SK-N-SH treated with all-trans-retinoic acid at 6 μM for 48 hours (cell line): ENCODE results near the gene NLRP7.
"Not testable (repeated sequence)": the region's sequence is repeated elsewhere in the genome, so short reads cannot be mapped to it uniquely, and the experiment has no call there.

Source experiments
- ESRRG ChIP-seq: fragments of 250-450 bp; sonication (Bioruptor Pico); IDR thresholded peaks from 2 replicates; pipeline ENCODE4 v1.6.1; 2021; ENCODE audit warnings: mild to moderate bottlenecking
- PPARA ChIP-seq: fragments of 250-450 bp; sonication (Bioruptor Pico); IDR thresholded peaks from 2 replicates; pipeline ENCODE4 v1.5.0; 2020; ENCODE audit warnings: mild to moderate bottlenecking, borderline replicate concordance
- RARB ChIP-seq: fragments of 250-450 bp; sonication (Bioruptor Pico); IDR thresholded peaks from 2 replicates; pipeline ENCODE4 v1.8.0; 2021; ENCODE audit warnings: mild to moderate bottlenecking, moderate library complexity
- TCF4 ChIP-seq: fragments of 250-450 bp; sonication (Bioruptor Pico); IDR thresholded peaks from 2 replicates; pipeline ENCODE4 v1.8.0; 2021; ENCODE audit warnings: mild to moderate bottlenecking, moderate library complexity, borderline replicate concordance
- ZC3H10 ChIP-seq: fragments of 250-450 bp; sonication (Bioruptor Pico); IDR thresholded peaks from 2 replicates; pipeline ENCODE4 v1.5.1; 2021; ENCODE audit warnings: mild to moderate bottlenecking, moderate library complexity
- ZFP3 ChIP-seq: fragments of 250-450 bp; sonication (Bioruptor Pico); IDR thresholded peaks from 2 replicates; pipeline ENCODE4 v1.5.0; 2020; ENCODE audit warnings: mild to moderate bottlenecking, moderate library complexity
- ZFP30 ChIP-seq: fragments of 450-650 bp; formaldehyde crosslinking; IDR thresholded peaks from 2 replicates; pipeline ENCODE4 v1.5.0; 2022; ENCODE audit warnings: mild to moderate bottlenecking, moderate library complexity
- ZNF565 ChIP-seq: fragments of 450-650 bp; formaldehyde crosslinking; conservative IDR thresholded peaks from 2 replicates; pipeline ENCODE4 v1.5.0; 2020; ENCODE audit warnings: low read depth, mild to moderate bottlenecking, moderate library complexity
- TF ChIP-seq, protein P1 (sequence below): fragments of 250-450 bp; sonication (Bioruptor Pico); IDR thresholded peaks from 2 replicates; pipeline ENCODE4 v1.8.0; 2020; ENCODE audit warnings: mild to moderate bottlenecking, moderate library complexity, borderline replicate concordance
- TF ChIP-seq, protein P2 (sequence below): fragments of 250-450 bp; sonication (Bioruptor Pico); IDR thresholded peaks from 2 replicates; pipeline ENCODE4 v1.5.1; 2020; ENCODE audit warnings: low read depth, mild to moderate bottlenecking, moderate library complexity

DNA sequence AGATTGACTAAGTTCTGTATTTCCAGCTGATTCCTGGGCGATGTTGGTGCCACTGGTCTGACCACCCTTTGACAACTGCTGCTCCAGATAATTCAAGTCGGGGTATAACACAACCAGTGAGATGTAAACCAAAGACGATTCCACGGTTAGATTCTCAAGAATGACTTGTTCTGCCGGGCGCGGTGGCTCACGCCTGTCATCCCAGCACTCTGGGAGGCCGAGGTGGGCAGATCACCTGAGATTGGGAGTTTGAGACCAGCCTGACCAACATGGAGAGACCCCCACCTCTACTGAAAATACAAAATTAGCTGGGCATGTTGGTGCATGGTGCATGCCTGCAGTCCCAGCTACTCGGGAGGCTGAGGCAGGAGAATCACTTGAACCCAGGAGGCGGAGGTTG, 42.2 kb upstream of the NLRP7 start:
- TF ChIP-seq TCF4 (CRISPR knock-in tag); ZC3H10; ZFP3 (CRISPR knock-in tag); ESRRG (CRISPR knock-in tag); ZNF565 (CRISPR knock-in tag); PPARA (CRISPR knock-in tag); ZFP30 (CRISPR knock-in tag); RARB (CRISPR knock-in tag): not testable (repeated sequence)
- TF ChIP-seq, protein P1, sequence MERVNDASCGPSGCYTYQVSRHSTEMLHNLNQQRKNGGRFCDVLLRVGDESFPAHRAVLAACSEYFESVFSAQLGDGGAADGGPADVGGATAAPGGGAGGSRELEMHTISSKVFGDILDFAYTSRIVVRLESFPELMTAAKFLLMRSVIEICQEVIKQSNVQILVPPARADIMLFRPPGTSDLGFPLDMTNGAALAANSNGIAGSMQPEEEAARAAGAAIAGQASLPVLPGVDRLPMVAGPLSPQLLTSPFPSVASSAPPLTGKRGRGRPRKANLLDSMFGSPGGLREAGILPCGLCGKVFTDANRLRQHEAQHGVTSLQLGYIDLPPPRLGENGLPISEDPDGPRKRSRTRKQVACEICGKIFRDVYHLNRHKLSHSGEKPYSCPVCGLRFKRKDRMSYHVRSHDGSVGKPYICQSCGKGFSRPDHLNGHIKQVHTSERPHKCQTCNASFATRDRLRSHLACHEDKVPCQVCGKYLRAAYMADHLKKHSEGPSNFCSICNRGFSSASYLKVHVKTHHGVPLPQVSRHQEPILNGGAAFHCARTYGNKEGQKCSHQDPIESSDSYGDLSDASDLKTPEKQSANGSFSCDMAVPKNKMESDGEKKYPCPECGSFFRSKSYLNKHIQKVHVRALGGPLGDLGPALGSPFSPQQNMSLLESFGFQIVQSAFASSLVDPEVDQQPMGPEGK (CRISPR knock-in tag): not testable (repeated sequence)
- TF ChIP-seq, protein P2, sequence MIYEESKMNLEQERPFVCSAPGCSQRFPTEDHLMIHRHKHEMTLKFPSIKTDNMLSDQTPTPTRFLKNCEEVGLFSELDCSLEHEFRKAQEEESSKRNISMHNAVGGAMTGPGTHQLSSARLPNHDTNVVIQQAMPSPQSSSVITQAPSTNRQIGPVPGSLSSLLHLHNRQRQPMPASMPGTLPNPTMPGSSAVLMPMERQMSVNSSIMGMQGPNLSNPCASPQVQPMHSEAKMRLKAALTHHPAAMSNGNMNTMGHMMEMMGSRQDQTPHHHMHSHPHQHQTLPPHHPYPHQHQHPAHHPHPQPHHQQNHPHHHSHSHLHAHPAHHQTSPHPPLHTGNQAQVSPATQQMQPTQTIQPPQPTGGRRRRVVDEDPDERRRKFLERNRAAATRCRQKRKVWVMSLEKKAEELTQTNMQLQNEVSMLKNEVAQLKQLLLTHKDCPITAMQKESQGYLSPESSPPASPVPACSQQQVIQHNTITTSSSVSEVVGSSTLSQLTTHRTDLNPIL: not testable (repeated sequence)
